T follicular helper cell (primary cell): ENCODE measurements around the gene ERCC6L2.
A peak's percentile ranks its signal among the peaks of the same experiment; 100 is the strongest.

Experiments used
- DNase-seq: peaks from one replicate; pipeline ENCODE4 v3.0.0-alpha.2; 2020; ENCODE audit warnings: low read depth
- total RNA-seq, 2 experiments: gene quantifications; one replicate each; lab custom pipeline; 2026; lab: John Stamatoyannopoulos, UW

The ERCC6L2 gene, protein sequence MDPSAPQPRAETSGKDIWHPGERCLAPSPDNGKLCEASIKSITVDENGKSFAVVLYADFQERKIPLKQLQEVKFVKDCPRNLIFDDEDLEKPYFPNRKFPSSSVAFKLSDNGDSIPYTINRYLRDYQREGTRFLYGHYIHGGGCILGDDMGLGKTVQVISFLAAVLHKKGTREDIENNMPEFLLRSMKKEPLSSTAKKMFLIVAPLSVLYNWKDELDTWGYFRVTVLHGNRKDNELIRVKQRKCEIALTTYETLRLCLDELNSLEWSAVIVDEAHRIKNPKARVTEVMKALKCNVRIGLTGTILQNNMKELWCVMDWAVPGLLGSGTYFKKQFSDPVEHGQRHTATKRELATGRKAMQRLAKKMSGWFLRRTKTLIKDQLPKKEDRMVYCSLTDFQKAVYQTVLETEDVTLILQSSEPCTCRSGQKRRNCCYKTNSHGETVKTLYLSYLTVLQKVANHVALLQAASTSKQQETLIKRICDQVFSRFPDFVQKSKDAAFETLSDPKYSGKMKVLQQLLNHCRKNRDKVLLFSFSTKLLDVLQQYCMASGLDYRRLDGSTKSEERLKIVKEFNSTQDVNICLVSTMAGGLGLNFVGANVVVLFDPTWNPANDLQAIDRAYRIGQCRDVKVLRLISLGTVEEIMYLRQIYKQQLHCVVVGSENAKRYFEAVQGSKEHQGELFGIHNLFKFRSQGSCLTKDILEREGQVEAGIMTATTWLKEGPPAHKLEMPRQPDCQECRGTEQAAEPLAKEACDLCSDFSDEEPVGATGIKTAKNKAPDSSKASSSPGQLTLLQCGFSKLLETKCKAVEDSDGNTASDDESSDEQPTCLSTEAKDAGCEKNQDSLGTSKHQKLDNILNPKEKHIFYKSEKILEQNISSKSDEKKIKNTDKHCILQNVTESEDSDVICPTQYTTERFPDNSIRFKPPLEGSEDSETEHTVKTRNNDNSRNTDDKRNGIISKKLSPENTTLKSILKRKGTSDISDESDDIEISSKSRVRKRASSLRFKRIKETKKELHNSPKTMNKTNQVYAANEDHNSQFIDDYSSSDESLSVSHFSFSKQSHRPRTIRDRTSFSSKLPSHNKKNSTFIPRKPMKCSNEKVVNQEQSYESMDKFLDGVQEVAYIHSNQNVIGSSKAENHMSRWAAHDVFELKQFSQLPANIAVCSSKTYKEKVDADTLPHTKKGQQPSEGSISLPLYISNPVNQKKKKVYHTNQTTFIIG (N-terminal part only)
- total RNA-seq, result 68.6 to 146 reads per million in 2 experiments

DNA sequence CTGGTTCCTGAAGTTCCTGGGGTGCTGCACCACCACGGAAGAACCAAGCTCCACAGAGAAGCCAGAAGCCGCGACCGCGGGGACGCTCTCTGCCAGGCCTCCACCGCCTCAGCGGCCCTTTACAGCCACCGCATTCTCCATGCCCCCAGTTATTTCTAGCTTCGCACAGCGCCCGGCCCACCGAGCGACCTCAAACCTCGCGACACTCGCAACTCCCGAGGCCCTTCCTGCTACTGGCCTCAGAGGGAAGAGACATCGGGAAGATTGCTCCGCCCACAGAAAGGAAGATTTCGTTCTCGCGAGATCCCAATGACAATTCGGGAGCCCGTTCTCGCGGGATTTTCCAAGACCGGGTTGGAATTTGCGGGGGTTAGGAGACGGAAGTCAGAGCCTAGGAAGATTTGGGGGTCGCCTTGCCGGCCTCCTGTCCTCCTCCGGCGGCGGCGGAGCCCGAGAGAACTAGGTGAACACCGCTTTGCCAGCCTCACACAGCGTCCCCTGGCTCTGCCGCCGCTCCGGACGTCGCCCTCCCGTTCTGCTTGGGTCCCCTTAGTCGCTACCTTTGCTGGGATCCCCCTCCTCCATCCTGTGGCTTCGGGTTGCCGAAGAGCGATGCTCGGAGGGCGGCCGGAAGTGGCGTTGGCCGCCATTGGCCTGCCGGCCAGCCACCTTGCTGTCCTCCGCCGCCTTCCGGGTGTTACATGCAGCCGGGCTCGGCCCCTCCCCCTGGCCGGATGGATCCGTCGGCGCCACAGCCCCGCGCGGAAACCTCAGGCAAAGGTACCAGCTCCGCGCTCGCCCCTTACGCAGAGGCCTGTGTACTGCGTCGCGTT, at the start of gene ERCC6L2:
Gene ERCC6L2 (plus strand): TSS at position 387 of the 833 bp plus-strand sequence. CDS start 348 bp downstream, at position 735.
- peak; percentile 83 for DNase-seq

DNA sequence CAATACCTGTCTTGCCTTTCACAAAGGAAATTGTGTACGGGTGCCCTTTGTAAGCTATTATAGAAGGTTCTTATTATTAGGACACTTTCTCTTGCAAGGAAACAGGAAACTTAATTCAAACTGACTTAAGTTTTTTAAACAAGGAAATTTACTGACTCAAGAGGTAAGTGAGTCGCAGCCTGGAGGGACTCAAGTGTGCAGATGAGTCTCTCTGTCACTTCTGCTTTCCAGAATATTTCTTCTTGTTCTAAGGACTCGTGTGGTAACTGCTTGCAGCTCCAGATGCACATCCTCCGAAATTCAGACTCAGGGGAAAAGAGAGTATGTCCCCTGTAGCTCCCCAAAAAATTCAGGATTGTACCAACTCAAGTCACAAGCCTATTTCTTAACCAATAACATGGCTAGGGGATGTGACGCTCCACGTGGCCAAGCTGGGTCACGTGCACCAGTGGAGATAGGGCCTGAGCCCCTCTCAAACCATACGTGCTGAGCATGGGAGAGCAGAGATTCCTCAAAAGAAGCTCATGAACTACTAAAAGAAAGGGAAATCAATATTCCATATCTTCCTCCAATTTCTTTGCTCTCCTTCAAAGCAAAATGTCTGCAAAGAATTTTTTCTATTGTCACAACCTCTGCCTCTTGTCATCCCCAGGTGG, 49.2 kb upstream of the ERCC6L2 start:
- DNase-seq, result no peak

DNA sequence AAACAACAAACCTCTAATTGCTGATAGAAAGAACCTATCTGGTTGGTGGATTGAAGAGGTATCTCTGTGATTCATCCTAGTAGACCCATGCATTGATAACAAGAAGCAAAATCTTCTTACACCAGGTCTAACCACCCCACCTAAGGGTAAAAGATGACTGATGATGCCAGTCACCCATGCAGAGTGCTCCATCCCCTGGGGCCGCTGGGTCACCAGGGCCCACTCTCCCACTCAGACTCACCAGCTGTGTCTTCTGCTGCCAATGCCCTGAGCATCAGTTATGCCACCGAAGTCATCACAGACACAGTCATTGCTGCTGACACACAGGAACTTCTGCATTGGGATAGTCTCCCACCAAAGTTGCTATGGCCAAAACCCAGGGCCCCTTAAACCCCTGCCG, 44.7 kb upstream of the ERCC6L2 start:
- DNase-seq, result no peak

DNA sequence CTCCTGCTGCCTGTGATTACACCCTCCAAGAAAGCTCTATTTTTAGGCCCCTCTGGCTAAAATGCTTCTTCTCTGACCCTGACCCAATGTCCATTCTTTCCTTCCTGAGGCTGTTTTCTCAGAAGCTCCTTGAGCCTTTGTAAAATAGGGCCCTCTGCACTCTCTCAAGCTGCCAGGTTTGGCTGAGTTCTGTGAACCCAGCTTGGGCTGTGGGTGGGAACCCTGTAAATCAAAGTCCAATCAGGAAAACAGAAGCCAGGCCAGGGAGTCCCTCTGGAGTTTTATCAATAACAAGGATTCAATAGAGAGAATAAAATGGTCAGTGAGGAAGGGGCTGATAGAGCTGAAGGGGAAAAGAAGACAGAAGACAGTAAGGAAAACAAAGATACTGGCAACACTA, 43.7 kb upstream of the ERCC6L2 start:
- no peak for DNase-seq

DNA sequence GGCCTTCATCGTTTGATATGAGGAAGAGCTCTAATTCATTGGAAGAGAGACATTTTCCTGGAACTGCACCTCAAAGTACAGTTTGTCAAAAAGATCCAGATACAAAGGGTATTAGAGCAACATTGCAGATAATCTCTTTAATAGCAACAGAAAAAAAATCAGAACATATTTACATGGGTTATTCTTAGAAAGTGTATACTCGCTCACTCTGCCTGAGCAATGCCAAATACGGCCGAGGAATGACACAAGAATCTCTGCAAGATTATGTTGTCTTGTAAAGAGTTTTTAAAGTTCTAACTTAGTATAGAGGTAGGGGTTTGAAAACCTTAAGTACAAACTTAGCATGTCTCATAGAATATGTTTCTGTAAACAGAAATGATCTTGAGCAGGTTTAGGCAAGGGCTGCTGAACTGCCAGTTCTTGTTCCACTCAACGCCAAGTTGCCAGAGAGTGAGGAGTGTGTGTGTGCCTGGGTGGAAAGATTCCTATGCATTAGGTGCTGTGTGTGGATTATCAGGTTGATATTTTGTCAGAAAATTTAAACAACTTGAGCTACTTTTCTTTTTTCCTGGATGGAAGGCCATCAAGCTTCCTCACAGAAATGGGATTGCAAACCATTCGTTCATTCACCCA, 41.8 kb upstream of the ERCC6L2 start:
- no peak for DNase-seq

DNA sequence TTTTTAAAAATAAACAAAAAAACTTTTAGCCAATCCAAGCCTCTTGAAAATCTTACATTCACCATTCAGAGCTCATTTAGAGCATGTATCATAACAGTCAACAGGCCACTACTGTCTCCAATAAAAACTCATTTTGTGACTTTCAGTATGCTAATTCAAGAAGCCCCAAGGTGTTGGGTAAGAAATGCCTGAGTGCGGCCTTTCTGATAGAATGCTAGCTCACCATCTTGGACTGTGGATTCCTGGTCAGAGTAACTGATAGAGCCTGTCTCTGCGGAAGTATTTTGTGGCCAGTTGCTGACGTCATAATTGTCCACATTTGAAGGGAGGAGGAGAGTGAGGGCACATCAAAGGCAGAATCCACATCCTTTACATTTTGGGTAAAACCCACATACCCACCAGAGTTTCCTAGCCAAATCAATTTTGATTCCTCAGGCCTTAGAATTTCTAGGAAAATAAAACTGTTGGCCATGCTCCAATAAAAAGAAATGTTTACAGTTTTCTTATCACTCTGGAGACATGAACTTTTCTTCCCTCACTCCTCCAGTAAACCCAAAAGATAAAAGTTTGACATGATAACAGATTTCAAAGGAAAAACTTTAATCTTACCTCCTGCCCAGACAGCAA, 41.1 kb upstream of the ERCC6L2 start:
- DNase-seq, result no peak

DNA sequence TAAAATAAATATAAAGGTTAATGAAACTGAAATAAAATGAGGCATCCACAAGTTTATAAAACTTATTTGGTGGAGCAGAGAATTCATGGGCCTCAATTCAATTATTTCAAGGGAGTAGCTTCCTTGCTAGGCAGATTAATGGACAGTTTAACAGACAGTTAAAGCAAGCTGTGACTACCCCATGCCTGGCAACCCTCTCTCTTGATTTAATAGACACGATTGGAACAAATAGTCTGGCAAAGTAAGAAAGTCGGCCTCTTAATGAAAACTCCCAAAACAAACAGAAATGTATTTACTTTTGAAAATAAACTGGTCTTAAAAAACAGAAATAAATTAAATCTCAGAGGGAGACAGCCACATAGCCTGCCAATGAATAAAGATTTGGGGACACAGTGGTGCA, 40.1 kb upstream of the ERCC6L2 start:
- DNase-seq, result no peak

DNA sequence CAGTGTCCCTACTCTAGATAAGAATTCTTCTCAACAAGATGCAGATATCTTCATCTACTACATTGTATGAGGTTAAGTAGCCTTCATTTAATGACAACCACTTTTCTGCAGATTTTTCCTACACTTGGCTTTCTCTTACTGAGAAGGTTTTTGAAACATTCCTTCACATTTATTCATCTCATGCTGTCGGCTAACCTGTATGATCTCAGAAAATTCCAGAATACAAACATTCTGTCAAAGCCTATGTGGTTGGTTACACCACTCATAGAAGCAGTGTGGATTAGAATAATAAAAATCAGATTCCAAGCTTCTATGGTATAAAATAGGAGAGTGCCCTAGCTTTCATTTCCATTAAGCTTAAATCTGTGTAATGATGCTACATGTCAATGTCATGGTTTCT, 39.4 kb upstream of the ERCC6L2 start:
- no peak for DNase-seq

DNA sequence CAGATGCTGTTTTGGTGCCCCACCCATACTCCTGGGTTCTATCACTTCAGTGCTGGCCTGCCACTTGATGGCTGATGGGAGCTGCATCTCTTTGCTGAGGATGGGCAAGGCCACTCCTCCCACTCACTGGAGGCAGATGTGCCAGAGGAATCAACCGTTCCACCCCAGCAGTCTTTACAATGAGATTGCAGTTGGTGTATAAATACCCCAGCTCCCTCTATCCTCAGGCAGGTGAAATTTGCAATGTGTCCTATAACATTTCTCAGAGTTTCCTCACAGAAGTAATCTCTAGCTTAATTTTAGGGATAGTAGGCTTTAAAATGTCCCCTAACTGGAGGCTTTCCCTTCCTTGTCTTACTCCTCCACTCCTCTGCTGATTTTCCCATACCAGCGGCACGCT, 36.5 kb upstream of the ERCC6L2 start:
- DNase-seq, result no peak

DNA sequence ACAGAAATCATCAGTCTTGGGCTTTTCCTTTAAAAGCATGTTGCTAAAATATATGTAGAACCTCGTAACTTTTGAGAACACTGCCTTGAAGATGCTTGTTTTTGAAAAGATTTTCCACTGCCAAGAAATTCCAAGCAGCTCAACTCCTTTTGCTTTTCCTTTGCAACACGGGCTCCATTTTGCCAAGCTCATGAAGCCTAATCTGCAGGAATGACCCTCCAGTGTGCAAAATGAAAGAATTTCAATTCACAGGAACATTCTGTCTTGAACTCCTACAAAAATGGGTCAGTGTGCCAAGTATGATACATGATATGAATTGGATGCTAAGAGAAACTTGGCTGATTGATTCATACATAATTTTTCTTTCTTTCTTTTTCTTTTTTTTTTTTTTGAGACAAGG, 35.4 kb upstream of the ERCC6L2 start:
- no peak for DNase-seq

DNA sequence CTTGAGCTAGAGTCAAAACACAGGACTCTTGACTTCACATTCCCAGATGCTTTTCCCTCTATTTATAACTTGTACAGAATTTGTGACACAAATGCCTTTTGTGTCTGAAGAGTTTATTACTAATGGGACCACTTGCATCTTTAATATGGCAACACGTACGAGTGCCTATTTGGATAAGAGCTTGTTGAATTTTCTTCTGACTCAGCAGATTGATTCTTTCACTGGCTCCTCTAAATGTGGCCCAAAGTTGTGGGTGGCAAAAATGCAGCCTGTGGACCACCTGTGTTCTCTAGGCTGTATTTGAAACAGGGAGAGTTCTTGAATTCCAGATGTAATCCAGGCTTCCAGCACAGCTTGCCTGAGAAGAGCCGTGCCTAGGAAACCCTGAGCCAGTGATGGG, 34.1 kb upstream of the ERCC6L2 start:
- no peak for DNase-seq

DNA sequence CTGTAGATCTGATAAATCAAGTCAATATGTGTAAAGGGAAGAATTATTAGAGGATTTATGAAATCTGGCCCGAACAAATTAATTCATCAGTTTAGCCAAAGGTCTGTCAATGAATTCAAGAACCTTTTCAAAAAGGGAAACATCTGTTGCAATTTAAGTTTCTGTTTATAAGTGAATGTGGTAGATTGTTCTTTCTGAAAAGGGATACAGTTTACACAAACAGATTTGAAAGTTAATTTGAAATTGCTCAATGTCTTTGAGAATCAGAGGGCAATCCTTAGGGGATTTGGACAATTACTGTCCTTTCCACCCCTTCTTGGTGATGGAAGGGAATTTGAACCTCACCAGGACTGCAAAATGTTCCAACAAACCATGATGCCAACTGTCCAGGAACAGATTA, 29.7 kb upstream of the ERCC6L2 start:
- no peak for DNase-seq

DNA sequence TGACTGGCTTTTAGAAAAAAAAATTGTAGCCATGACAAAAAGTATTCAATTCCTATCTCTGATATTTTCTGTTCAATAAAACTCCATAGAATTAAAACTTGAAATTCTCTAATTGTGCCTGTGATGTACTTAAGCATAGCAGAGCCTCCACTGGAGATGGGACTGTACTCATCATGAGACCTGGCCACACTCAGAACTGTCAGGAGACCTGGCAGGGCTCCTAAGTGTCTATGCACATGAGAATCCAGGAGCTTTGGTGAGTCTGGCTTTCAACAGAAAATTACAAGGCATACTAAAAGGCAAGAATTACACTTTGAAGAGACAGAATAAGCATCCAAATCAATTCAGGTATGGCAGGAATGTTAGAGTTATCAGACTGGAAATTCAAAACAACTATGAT, 26.7 kb upstream of the ERCC6L2 start:
- no peak for DNase-seq

DNA sequence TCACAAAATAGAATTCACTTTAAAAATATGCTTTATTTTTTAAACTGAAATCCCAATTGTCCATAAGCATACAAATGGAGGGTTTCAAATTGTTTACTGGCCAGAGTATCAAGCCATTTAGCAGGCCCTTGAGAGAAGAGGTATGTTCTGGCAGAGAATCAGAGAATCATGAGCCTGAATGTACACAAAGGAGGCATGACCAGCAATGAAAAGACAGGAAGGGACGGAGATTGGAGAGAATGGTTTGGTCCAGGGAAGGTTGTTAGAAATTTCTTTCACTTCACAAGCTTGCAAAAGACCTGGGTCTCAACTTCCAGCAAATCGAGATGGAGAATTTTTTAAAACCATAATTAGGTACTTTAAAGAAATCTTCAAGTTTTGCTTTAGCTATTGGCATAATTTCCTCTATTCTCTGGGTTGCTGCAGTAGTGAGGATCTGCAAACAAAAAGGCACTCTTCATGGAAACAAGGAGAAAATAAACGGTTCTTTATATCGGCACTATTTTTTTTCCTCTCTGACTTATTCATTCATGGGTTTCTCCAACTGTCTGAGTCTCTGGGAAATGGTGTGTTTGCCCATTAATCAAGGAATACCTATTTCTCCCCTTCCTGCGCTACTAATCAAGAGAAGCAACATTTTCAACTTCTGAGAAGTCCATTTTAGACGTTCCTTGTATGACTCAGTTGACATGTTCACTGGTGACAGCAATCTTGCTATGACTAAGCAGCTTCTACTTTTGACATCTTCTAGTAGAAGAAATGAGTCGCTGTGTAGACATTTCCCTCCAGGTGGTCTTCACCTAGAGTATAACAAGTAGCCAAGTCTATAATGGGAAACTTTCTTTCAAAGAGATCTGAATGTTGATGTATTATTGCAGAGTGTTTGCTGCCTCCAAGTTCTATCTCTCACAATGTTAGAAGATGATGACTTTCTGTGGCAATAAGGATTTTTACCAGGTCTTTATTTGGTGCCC, 23.1 kb upstream of the ERCC6L2 start:
- no peak for DNase-seq

DNA sequence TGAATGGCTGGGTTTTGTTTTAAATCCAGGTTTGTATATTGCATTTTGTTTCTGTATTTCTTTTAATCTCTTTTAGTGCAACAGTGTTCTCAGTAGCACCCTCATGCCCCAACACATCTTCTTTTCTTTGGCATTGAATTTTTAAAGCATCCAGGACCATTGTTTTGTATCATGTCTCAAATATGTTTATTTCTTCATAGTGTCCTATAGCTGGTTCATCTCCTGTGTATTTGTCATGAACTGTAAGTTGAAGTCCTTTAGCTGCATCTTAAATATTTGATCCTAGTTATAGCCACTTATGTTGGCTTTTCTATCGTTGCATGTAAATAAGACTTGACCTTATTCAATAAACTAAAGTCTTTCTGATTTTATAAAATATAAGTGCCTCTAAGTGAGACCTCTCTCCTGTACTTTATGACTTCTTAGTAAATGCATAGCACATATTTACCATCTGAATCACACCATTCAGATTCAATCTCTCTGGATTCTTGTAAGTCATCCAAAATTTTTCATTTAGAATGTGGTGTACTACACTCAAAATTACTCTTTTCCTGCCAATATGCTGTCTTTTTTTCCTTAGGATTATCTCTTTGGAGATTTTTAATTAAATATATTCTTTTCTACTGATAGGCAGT, 21.0 kb upstream of the ERCC6L2 start:
- DNase-seq, result no peak

DNA sequence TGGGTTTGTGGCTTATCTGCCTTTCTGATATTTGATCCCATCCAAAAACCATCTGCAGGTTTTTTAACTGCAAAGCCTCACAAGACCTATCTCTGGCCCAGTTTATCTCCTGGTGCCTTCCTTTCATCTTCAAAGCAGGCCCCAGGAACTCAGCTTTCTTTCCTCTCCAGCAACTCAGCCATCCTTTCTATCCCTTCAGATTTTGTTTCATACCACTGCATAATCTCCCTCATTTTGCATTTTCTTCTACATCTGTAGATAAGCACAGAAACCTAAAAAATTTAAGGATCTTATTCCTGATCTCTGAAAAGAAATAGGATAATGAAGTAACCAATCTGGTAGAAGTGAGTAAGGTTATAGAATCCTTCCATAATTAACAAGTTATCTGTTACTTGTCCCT, 19.5 kb upstream of the ERCC6L2 start:
- DNase-seq, result no peak

DNA sequence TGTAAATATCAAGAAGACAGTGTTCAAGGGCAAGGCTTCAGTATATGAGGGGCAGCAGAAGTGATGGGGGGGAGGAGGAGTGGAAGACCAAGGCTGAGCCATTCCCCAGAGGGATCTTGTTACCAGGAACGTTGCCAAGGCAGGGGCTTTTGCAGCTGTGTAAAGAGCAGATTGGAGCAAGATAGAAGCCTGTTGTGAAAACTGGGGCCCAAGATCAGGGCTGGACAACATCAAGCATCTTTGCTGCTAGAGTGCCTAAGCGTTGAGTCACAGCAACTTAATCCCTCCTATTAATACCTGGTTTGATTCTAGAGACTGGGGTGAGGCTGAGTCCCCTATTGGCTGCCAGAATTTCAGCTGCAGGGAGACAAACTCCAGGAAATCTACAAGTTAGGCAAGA, 18.4 kb upstream of the ERCC6L2 start:
- DNase-seq, result no peak

DNA sequence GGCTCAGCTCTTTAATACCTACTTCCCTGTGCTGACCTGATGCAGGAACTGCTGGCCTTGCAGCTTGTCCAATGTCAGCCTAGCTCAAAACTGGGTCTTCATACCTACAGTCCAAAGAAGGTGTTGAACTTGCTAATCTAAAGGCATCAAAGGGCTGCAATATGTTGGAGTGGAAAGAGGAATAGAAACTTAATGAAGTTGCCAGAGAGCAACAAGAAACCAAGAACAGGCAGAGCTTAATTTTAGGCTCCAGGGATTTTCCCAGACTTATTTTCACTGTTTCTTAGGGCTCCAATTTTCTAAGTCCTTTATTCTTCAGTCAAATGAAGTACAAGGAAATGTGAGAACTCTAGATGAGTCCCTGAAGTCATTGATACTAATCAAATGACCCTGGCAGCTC, 17.6 kb upstream of the ERCC6L2 start:
- no peak for DNase-seq
